Activated T-cell treated with anti-CD3 and anti-CD28 coated beads, Interleukin-2, amount 50 U/mL, for 24 hours (primary cell): Measurements from ENCODE around the gene ALB.

Experiments
- DNase-seq: peaks from one replicate; pipeline ENCODE4 v3.0.0-alpha.2; 2020
- H3K27ac Mint-ChIP-seq: 2 replicates; pipeline ENCODE4 v1.8.0; 2020; ENCODE audit warnings: mild to moderate bottlenecking, mixed read lengths
- H3K27me3 Mint-ChIP-seq: 2 replicates; pipeline ENCODE4 v1.8.0; 2020; ENCODE audit warnings: mixed read lengths
- H3K36me3 Mint-ChIP-seq: 2 replicates; pipeline ENCODE4 v1.8.0; 2020; ENCODE audit warnings: low read depth, mixed read lengths
- H3K4me1 Mint-ChIP-seq: 2 replicates; pipeline ENCODE4 v1.8.0; 2020; ENCODE audit warnings: low read depth, mixed read lengths
- H3K4me3 Mint-ChIP-seq: 2 replicates; pipeline ENCODE4 v1.8.0; 2020; ENCODE audit warnings: mild to moderate bottlenecking, moderate library complexity, mixed read lengths
- H3K9me3 Mint-ChIP-seq: 2 replicates; pipeline ENCODE4 v1.8.0; 2020; ENCODE audit warnings: mixed read lengths

Gene ALB

GRCh38 chr4:73459048-73459421, 54.9 kb downstream of the ALB start:
- H3K4me1 Mint-ChIP-seq: no peaks in the 10 kb centered on the region
- H3K4me3 Mint-ChIP-seq: no peak overlapping the region
- no peaks in the 10 kb centered on the region for H3K9me3 Mint-ChIP-seq
- H3K27ac Mint-ChIP-seq: no peak overlapping the region
- no peak for DNase-seq
- H3K36me3 Mint-ChIP-seq: no peaks in the 10 kb centered on the region
- peaks cover 7% of the 10 kb centered on the region for H3K27me3 Mint-ChIP-seq

- Mint-ChIP-seq H3K27me3 (peaks cover 4% of the 10 kb centered on the region), H3K27ac (no peak overlapping the region)
Measured at GRCh38 chr4:73460913-73461522, 56.9 kb downstream of the ALB start.

GRCh38 chr4:73468170-73468569, 64.1 kb downstream of the ALB start:
- Mint-ChIP-seq H3K27me3 (peaks cover 3% of the 10 kb centered on the region), H3K36me3 (no peaks in the 10 kb centered on the region), H3K4me1 (no peaks in the 10 kb centered on the region), H3K9me3 (peaks cover 3% of the 10 kb centered on the region), H3K4me3 (no peak overlapping the region), H3K27ac (no peak overlapping the region)
- DNase-seq: no peak

More at GRCh38 chr4:73460913-73461522, 56.9 kb downstream of the ALB start:
- DNase-seq: no peak
- no peaks in the 10 kb centered on the region for H3K9me3 Mint-ChIP-seq
- H3K4me3 Mint-ChIP-seq: no peak overlapping the region
- H3K36me3 Mint-ChIP-seq: no peaks in the 10 kb centered on the region
- no peaks in the 10 kb centered on the region for H3K4me1 Mint-ChIP-seq

- H3K4me3 Mint-ChIP-seq: no peak overlapping the region
- H3K36me3 Mint-ChIP-seq: no peaks in the 10 kb centered on the region
- DNase-seq: no peak
- H3K27ac Mint-ChIP-seq: no peak overlapping the region
- H3K9me3 Mint-ChIP-seq: peaks cover 13% of the 10 kb centered on the region
- peaks cover 10% of the 10 kb centered on the region for H3K27me3 Mint-ChIP-seq
- H3K4me1 Mint-ChIP-seq: no peaks in the 10 kb centered on the region
Measured at GRCh38 chr4:73470728-73471127, 66.6 kb downstream of the ALB start.
